Hepatocyte (in vitro differentiated cells): ENCODE data around the gene RABGAP1L.

Source experiments
- CTCF ChIP-seq: fragments of 200-600 bp; sonication (generic); IDR thresholded peaks from 2 replicates; pipeline ENCODE4 v1.5.1; 2016; ENCODE audit warnings: antibody characterized with exemption, mild to moderate bottlenecking; ENCODE audit not compliant: poor library complexity
- EZH2 ChIP-seq: fragments of 200-600 bp; sonication (generic); IDR thresholded peaks from 2 replicates; pipeline ENCODE4 v1.6.1; 2016; ENCODE audit warnings: antibody characterized with exemption, mild to moderate bottlenecking, borderline replicate concordance
- EZH2phosphoT487 ChIP-seq: fragments of 200-600 bp; sonication (generic); IDR thresholded peaks from one replicate; pipeline ENCODE4 v1.6.1; 2018; ENCODE audit warnings: antibody characterized with exemption, mild to moderate bottlenecking, low read depth, moderate library complexity; ENCODE audit not compliant: unreplicated experiment, severe bottlenecking

DNA sequence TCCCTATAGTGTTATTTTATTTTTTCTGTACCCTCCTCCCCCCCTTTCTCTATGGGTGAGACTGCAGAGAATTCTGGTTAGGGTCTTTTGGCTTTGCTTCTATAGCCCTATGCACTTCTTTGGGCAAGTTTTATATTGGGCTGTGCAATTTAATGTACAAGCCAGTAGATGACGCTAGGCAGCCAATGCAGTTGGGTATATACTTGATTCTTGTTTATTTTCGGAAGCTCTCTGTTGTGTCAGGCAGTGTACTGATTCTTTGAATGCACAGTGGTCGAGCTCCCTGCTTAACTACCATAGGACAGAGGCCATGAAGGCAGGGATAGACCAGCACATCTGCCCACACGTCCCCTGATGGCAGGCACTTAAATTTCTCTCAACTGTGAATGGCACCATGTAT lies 254.3 kb downstream of the RABGAP1L start:
- TF ChIP-seq CTCF, result no peak
- TF ChIP-seq EZH2, result no peak
- no peak for TF ChIP-seq EZH2phosphoT487
